CD14-positive monocyte (primary cell): ENCODE data around the gene WBP11. TPM values are rescaled to one million over a fixed set of nuclear protein-coding genes. Genes with fewer than 3 reads are reported as not detected.

ENCODE experiments used
- DNase-seq, 3 donors: peaks; one replicate each; pipeline ENCODE4 v3.0.0-alpha.2; 2011 to 2022
- H2AFZ ChIP-seq: 2 replicates; pipeline ENCODE4 v1.6.0; 2012; ENCODE audit warnings: mild to moderate bottlenecking, low read depth, low read length, inconsistent platforms; ENCODE audit not compliant: insufficient read depth, poor library complexity, severe bottlenecking
- H3K27ac ChIP-seq, 2 donors: 1 replicate in 1 of 2; 2 replicates in 1 of 2; pipeline ENCODE4 v1.5.1; 2012 to 2013; ENCODE audit warnings: low read length in 2 of 2, control low read depth in 1 of 2, inconsistent platforms in 1 of 2, low read depth in 1 of 2, mild to moderate bottlenecking in 1 of 2
- H3K27me3 ChIP-seq, 2 donors: one replicate each; pipeline versions ENCODE4 v1.6.0 to v1.6.1; 2011 to 2013; ENCODE audit warnings: low read length in 2 of 2; ENCODE audit not compliant: control insufficient read depth in 2 of 2, insufficient read depth in 2 of 2
- H3K36me3 ChIP-seq, 2 donors: replicated peaks in 1 of 2; 1 replicate in 1 of 2; 2 replicates in 1 of 2; pipeline versions ENCODE4 v1.5.1 to v1.6.1; 2012 to 2013; ENCODE audit warnings: low read length in 2 of 2, control low read depth in 1 of 2, inconsistent platforms in 1 of 2, mild to moderate bottlenecking in 1 of 2; ENCODE audit not compliant: insufficient read depth in 2 of 2, control insufficient read depth in 1 of 2
- H3K4me1 ChIP-seq, 2 donors: 1 replicate in 1 of 2; 2 replicates in 1 of 2; pipeline versions ENCODE4 v1.5.1 to v1.6.1; 2012 to 2013; ENCODE audit warnings: low read length in 2 of 2, control low read depth in 1 of 2, inconsistent platforms in 1 of 2, mild to moderate bottlenecking in 1 of 2, moderate library complexity in 1 of 2; ENCODE audit not compliant: insufficient read depth in 2 of 2, control insufficient read depth in 1 of 2
- H3K4me2 ChIP-seq: replicated peaks from 2 replicates; pipeline ENCODE3; 2012; ENCODE audit warnings: low read length, moderate library complexity, mild to moderate bottlenecking; ENCODE audit not compliant: poor library complexity, severe bottlenecking; ENCODE audit errors: extremely low read depth
- H3K4me3 ChIP-seq, 3 experiments: fragments of 200-600 bp in 1 of 3; sonication (generic) in 1 of 3; replicated peaks in 1 of 3; 1 replicate in 2 of 3; 2 replicates in 1 of 3; pipeline ENCODE4 v1.5.1; 2011 to 2013; ENCODE audit warnings: low read length in 3 of 3, mild to moderate bottlenecking in 3 of 3, control low read depth in 2 of 3, low read depth in 2 of 3, inconsistent platforms in 1 of 3, moderate library complexity in 1 of 3
- H3K79me2 ChIP-seq: 2 replicates; pipeline ENCODE4 v1.6.0; 2012; ENCODE audit warnings: mild to moderate bottlenecking, control low read depth, inconsistent platforms, low read length, moderate library complexity; ENCODE audit not compliant: insufficient read depth
- H3K9ac ChIP-seq: 2 replicates; pipeline ENCODE4 v1.6.0; 2017; ENCODE audit warnings: low read length, mild to moderate bottlenecking; ENCODE audit not compliant: insufficient read depth, poor library complexity, severe bottlenecking
- H3K9me3 ChIP-seq, 2 donors: replicated peaks in 1 of 2; 1 replicate in 1 of 2; 2 replicates in 1 of 2; pipeline versions ENCODE4 v1.5.1 to v1.6.1; 2012 to 2013; ENCODE audit warnings: low read length in 2 of 2, control low read depth in 1 of 2; ENCODE audit not compliant: control insufficient read depth in 1 of 2, insufficient read depth in 1 of 2
- H4K20me1 ChIP-seq: 2 replicates; pipeline ENCODE4 v1.6.0; 2012; ENCODE audit warnings: mild to moderate bottlenecking, low read length, control low read depth, moderate library complexity; ENCODE audit not compliant: insufficient read depth
- H3K27ac Mint-ChIP-seq, 7 donors: one replicate each; pipeline ENCODE4 v1.8.0; 2020; ENCODE audit warnings: mild to moderate bottlenecking in 7 of 7, mixed read lengths in 7 of 7, moderate library complexity in 6 of 7, inconsistent platforms in 2 of 7
- H3K27me3 Mint-ChIP-seq, 3 donors: one replicate each; pipeline ENCODE4 v1.8.0; 2021 to 2022; ENCODE audit warnings: low read depth in 3 of 3, mild to moderate bottlenecking in 3 of 3, mixed read lengths in 3 of 3, moderate library complexity in 3 of 3, inconsistent platforms in 1 of 3
- H3K36me3 Mint-ChIP-seq, 2 donors: one replicate each; pipeline ENCODE4 v1.8.0; 2020; ENCODE audit warnings: mixed read lengths in 2 of 2, inconsistent platforms in 1 of 2, mild to moderate bottlenecking in 1 of 2
- H3K4me1 Mint-ChIP-seq: one replicate; pipeline ENCODE4 v1.8.0; 2020; ENCODE audit warnings: mild to moderate bottlenecking, mixed read lengths
- H3K4me3 Mint-ChIP-seq, 2 donors: one replicate each; pipeline ENCODE4 v1.8.0; 2020; ENCODE audit warnings: mild to moderate bottlenecking in 2 of 2, mixed read lengths in 2 of 2, moderate library complexity in 1 of 2
- H3K9me3 Mint-ChIP-seq, 7 donors: one replicate each; pipeline ENCODE4 v1.8.0; 2020 to 2022; ENCODE audit warnings: mixed read lengths in 7 of 7, mild to moderate bottlenecking in 6 of 7, moderate library complexity in 6 of 7, inconsistent platforms in 2 of 7
- WGBS: methylation state at CpG from one replicate; pipeline ENCODE4 v1.1.5; 2013; ENCODE audit warnings: missing lambda C conversion rate; ENCODE audit not compliant: insufficient coverage; 5-methylcytosine and 5-hydroxymethylcytosine counted together
- intact Hi-C, 2 donors: fragments of 100-400 bp; cut with micrococcal nuclease; formaldehyde crosslinking; loops; one replicate each; pipeline versions ENCODE4 v1.15.0 to v1.15.1; 2023
- polyA plus RNA-seq, 3 donors: library from polyadenylated mRNA; depleted of rRNA in 1 of 3; unstranded in 2 of 3; stranded (reverse) in 1 of 3; fragments of 300-500 nt in 2 of 3; fragments of >200 nt in 1 of 3; fragmentation: Illumina TruSeq in 2 of 3; gene quantifications; 1 replicate in 2 of 3; 2 replicates in 1 of 3; pipeline ENCODE4 v1.2.3, GENCODE V29; 2012 to 2021
- TF ChIP-seq, protein P1 (sequence below): fragments of 200-600 bp; IDR thresholded peaks from one replicate; pipeline ENCODE4 v1.8.0; 2022; ENCODE audit warnings: antibody characterized with exemption, mild to moderate bottlenecking

The WBP11 gene
- polyA plus RNA-seq, 3 donors, result 20.5 to 46.2 (median 29.2) TPM

- no peaks in the 10 kb centered on the region for H4K20me1 ChIP-seq
- peaks cover 18% of the 10 kb centered on the region for H3K4me1 Mint-ChIP-seq
- no peak overlapping the region for H3K9ac ChIP-seq
- no peak overlapping the region for H3K27ac Mint-ChIP-seq
- H3K9me3 Mint-ChIP-seq, result peaks cover 0 to 2% (median 0%) of the 10 kb centered on the region in 7 donors
- no peak for DNase-seq
- no peaks in the 10 kb centered on the region for H3K27me3 Mint-ChIP-seq
- intact Hi-C loops, result no loop called here
- no peak overlapping the region for H3K27ac ChIP-seq
- no peaks in the 10 kb centered on the region for H3K79me2 ChIP-seq
- H2AFZ ChIP-seq, result no peak overlapping the region
- H3K4me3 Mint-ChIP-seq, result no peak overlapping the region
- no peak overlapping the region for H3K4me2 ChIP-seq
- H3K4me1 ChIP-seq, result peaks cover 10 to 17% of the 10 kb centered on the region in 2 donors
- H3K36me3 Mint-ChIP-seq, result peaks cover 19 to 34% of the 10 kb centered on the region in 2 donors
- H3K27me3 ChIP-seq, result no peaks in the 10 kb centered on the region
- H3K9me3 ChIP-seq, result no peaks in the 10 kb centered on the region
- H3K4me3 ChIP-seq, result no peak overlapping the region
- TF ChIP-seq, protein P1, sequence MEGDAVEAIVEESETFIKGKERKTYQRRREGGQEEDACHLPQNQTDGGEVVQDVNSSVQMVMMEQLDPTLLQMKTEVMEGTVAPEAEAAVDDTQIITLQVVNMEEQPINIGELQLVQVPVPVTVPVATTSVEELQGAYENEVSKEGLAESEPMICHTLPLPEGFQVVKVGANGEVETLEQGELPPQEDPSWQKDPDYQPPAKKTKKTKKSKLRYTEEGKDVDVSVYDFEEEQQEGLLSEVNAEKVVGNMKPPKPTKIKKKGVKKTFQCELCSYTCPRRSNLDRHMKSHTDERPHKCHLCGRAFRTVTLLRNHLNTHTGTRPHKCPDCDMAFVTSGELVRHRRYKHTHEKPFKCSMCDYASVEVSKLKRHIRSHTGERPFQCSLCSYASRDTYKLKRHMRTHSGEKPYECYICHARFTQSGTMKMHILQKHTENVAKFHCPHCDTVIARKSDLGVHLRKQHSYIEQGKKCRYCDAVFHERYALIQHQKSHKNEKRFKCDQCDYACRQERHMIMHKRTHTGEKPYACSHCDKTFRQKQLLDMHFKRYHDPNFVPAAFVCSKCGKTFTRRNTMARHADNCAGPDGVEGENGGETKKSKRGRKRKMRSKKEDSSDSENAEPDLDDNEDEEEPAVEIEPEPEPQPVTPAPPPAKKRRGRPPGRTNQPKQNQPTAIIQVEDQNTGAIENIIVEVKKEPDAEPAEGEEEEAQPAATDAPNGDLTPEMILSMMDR, result no peak
- peaks cover 18 to 29% of the 10 kb centered on the region in 2 donors for H3K36me3 ChIP-seq
These were observed 20.5 kb downstream of the WBP11 start for GRCh38 chr12:14782756-14783155.

DNA sequence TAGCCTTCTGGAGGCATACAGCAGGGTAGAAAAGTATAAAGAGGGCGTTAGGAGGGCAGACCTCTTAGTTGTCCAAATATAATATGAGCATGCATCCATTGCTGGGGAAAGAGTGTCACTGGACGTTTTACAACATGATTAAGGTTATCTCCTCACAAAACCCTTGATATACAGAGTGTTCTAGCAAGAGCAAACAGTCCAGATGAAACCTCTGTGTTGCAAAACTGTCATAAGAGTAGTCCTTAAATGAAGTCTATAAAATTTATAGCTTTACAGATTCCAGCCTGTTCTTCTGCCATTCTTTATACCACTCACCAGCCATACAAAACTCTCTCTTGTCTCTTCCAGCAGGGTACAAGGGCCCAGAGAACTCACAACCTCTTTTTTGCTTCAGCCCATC, 21.7 kb downstream of the WBP11 start:
- Mint-ChIP-seq H3K27me3 (no peaks in the 10 kb centered on the region), H3K27ac (no peak overlapping the region), H3K4me1 (peaks cover 22% of the 10 kb centered on the region), H3K36me3 (peaks cover 8 to 22% of the 10 kb centered on the region in 2 donors), H3K4me3 (no peak overlapping the region), H3K9me3 (peaks cover 0 to 2% (median 0%) of the 10 kb centered on the region in 7 donors)
- intact Hi-C loops, result no loop called here
- Histone ChIP-seq H3K4me2 (no peak overlapping the region), H4K20me1 (no peaks in the 10 kb centered on the region), H3K79me2 (peaks cover 5% of the 10 kb centered on the region), H3K4me1 (peaks cover 10 to 17% of the 10 kb centered on the region in 2 donors), H3K4me3 (no peak overlapping the region), H3K27me3 (no peaks in the 10 kb centered on the region), H3K36me3 (peaks cover 6 to 17% of the 10 kb centered on the region in 2 donors), H3K27ac (no peak overlapping the region), H3K9me3 (no peaks in the 10 kb centered on the region), H3K9ac (no peak overlapping the region), H2AFZ (no peak overlapping the region)
- no CpG with 5 or more reads among the region's 2 CpGs for WGBS
- TF ChIP-seq, protein P1, result no peak
- no peak for DNase-seq
